GM21447 (cell line): ENCODE data around the gene WFDC12.

Source experiments
- ATAC-seq: cut with Tn5 transposase; IDR thresholded peaks from one replicate; pipeline ENCODE4 v1.9.1; 2021; ENCODE audit not compliant: unreplicated experiment

The WFDC12 gene

GRCh38 chr20:45092898-45093297 lies 31.4 kb downstream of the WFDC12 start:
- no peak for ATAC-seq

GRCh38 chr20:45091366-45091765 lies 32.9 kb downstream of the WFDC12 start:
- ATAC-seq: no peak

- ATAC-seq: no peak
These were observed 33.8 kb downstream of the WFDC12 start for GRCh38 chr20:45090481-45090880.

- ATAC-seq: no peak
These were observed 36.0 kb downstream of the WFDC12 start for GRCh38 chr20:45088247-45088646.

- no peak for ATAC-seq
These were observed 36.5 kb downstream of the WFDC12 start for GRCh38 chr20:45087814-45088213.

GRCh38 chr20:45087097-45087790 lies 37.0 kb downstream of the WFDC12 start:
- no peak for ATAC-seq

GRCh38 chr20:45085867-45086266 lies 38.4 kb downstream of the WFDC12 start:
- no peak for ATAC-seq

- ATAC-seq: no peak
These were observed 39.0 kb downstream of the WFDC12 start for GRCh38 chr20:45085289-45085688.

GRCh38 chr20:45083127-45083526 lies 41.1 kb downstream of the WFDC12 start:
- ATAC-seq: no peak

GRCh38 chr20:45082468-45082867 lies 41.8 kb downstream of the WFDC12 start:
- no peak for ATAC-seq

- ATAC-seq: no peak
These were observed 43.2 kb downstream of the WFDC12 start for GRCh38 chr20:45080867-45081624.

GRCh38 chr20:45077559-45077958 lies 46.7 kb downstream of the WFDC12 start:
- ATAC-seq: no peak
